Dermis blood vessel endothelial cell (primary cell): ENCODE measurements around the gene PC. TPM values are rescaled to one million over a fixed set of nuclear protein-coding genes. Genes with fewer than 3 reads are reported as not detected.

ENCODE experiments used
- DNase-seq: peaks from one replicate; pipeline ENCODE4 v3.0.0; 2010
- total RNA-seq: library from RNA; depleted of rRNA; stranded (reverse); fragments of >200 nt; gene quantifications from 2 replicates; pipeline ENCODE4 v1.2.3, GENCODE V29; 2014

PC gene
- total RNA-seq, 1 donor from 2014 or later = 10.2 TPM

- DNase-seq = no peak
Observed at GRCh38 chr11:66864924-66865697, 93.1 kb downstream of the PC start.

DNA sequence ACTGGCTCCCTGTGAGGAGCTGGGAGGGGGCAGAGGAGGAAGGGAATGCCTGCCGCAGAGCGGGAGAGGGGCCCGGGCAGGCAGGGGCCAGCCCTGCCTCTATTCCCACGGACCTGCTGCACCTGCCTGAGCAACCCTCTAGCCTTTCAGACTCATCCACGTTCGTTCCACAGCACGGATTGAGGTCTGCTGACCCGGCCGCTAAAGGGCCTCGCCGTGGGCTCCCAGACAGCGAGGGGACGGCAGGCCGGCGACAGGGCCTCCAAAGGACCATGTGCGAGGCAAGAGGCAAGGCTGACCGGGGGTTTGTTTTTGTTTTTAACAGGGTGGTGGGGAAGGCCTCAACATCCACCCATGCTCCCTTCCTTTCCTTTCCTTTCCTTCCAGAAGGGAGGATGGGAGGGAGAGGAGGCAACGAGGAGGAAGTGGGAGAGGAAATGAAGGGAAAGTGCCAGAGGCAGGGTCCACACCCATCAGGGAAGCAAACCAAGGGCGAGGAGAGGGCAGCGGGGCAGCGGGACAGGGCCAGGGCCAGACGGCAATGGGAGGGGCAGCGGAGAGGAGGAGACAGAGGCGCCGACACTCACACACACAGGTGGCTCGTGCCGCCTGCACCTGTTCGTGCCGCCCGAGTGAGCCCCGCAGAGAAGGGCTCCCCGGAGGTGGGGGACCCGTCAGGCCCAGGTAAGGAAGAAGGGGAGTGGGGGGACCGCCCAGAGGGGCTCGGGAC is 93.8 kb downstream of the PC start:
- no peak for DNase-seq

- no peak for DNase-seq
Observed at GRCh38 chr11:66863428-66864125, 94.6 kb downstream of the PC start.

DNA sequence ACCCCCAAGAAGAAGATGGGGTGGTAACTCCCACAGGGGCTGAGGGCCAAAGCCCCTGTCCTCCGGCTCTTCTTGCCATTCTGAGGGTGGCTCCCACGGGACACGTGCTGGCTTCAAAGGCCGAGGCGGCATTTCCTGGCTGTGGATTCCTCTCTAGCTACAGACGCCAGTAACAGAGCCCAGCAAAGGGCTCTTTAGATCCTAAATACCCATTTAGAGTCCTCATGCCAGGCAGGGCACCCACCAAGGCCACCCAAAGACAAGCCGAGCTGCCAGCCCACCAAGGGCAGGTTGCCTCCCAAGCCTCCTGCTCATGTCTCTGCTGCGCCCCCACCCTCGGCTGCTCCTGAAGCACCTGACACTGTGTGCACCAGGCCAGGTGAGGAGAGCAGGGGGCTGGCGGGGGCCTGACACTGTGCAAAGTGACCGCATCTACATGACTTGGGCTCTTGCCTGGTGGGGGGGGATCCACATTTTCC is 95.6 kb downstream of the PC start:
- DNase-seq = no peak

- DNase-seq = no peak
Observed at GRCh38 chr11:66861774-66862558, 96.2 kb downstream of the PC start.

- DNase-seq = no peak
Observed at GRCh38 chr11:66861038-66861773, 97.0 kb downstream of the PC start.

GRCh38 chr11:66860449-66860831 is 97.7 kb downstream of the PC start:
- DNase-seq = no peak

GRCh38 chr11:66859686-66860448 is 98.3 kb downstream of the PC start:
- no peak for DNase-seq

DNA sequence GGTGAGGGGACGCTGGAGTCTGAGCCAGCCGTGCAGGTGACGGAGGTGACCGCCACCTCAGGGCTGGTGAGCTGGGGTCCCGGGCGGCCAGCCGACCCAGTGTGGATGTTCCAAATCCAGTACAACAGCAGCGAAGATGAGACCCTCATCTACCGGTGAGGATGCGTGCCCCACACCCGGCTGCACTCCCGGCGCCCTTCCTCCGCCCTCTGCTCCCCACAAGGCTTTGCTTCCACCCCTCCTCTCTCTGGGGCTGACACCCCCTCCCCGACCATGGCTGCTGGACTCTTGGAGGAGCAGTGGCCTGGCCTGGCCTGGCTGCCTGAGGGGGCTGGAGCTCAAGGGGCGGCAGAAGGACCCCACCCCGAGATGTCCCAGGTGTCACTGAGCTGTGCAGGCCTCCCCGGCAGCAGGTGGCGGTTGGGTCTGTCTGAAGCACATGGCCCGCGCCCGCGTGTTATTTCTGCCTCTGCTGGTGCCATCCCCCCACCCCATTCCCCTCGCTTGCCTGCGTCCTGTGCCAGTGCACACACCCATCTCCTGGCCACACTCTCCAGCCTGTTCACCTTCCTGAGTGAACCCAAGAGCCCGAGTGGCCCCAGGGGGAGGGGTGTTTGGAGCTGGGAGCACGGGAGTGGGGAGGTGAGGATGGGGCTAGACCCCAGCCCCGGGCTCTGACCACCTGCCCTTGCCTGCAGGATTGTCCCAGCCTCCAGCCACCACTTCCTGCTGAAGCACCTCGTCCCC is 99.1 kb downstream of the PC start:
- DNase-seq = no peak

DNA sequence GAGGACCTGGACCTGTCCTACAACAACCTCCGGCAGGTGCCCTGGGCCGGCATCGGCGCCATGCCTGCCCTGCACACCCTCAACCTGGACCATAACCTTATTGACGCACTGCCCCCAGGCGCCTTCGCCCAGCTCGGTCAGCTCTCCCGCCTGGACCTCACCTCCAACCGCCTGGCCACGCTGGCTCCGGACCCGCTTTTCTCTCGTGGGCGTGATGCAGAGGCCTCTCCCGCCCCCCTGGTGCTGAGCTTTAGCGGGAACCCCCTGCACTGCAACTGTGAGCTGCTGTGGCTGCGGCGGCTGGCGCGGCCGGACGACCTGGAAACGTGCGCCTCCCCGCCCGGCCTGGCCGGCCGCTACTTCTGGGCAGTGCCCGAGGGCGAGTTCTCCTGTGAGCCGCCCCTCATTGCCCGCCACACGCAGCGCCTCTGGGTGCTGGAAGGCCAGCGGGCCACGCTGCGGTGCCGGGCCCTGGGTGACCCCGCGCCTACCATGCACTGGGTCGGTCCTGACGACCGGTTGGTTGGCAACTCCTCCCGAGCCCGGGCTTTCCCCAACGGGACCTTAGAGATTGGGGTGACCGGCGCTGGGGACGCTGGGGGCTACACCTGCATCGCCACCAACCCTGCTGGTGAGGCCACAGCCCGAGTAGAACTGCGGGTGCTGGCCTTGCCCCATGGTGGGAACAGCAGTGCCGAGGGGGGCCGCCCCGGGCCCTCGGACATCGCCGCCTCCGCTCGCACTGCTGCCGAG is 99.8 kb downstream of the PC start:
- DNase-seq = no peak

- DNase-seq = no peak
Observed at GRCh38 chr11:66857927-66858185, 100.3 kb downstream of the PC start.

GRCh38 chr11:66857234-66857926 is 100.8 kb downstream of the PC start:
- DNase-seq = no peak

GRCh38 chr11:66856496-66857233 is 101.5 kb downstream of the PC start, which contains the start of gene LRFN4:
TSS of gene LRFN4 (plus strand) at chr11:66857064. CDS start at chr11:66857745, 681 bp downstream.
- DNase-seq = peak; percentile 59

- DNase-seq = peak; percentile 88
Observed at GRCh38 chr11:66855574-66856495, 102.3 kb downstream of the PC start.

GRCh38 chr11:66854729-66855211 is 103.4 kb downstream of the PC start:
- DNase-seq = no peak

- DNase-seq = no peak
Observed at GRCh38 chr11:66854231-66854661, 103.9 kb downstream of the PC start.
